ENCODE results near the gene PRAME. TPM values are rescaled to one million over a fixed set of nuclear protein-coding genes. Genes with fewer than 3 reads are reported as not detected.

The PRAME gene
- total and polyA plus RNA-seq, 2 of the 13 experiments (the other 11 are each of a cell fraction or from before 2014, with no cell fraction given): 0.11 to 0.83 TPM

DNA sequence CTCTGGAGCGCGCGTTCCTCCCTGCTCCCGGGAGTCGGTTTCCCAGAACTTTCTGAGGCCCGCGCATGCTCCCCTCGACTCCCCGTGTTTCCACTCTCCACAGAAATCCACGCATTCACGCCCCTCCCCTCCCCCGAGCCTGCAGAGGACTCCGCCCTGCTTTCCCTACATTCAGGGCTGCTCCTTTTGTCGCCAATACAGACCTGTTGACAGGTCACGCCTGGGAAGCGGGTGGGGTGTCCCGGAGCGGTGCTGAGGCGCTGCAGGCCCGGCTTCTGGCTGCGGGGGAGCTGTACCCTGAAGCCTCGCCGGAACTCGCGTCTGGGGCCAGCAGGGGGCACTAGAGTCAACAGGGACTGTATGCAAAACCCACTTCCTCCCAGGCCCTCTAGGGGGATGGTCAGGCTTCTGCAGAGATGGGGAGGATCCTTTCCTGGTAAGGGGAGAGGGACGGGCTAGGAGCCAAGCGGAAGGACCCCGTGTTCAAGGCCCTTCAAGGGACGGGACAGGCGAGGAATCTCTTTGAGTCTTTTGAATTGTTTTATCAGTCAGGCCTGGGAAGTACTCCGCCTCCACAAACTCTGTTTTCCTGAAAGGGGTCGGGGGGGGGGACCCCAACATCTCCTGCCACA is at the start of gene PRAME (continued):
- TF ChIP-seq UBTF (CRISPR knock-in tag; IDR thresholded peaks at IDR 0.05) (peak; percentile 37; the same call in 1 of the 2 replicates), ZNF740 (CRISPR knock-in tag; IDR thresholded peaks at IDR 0.05) (0 out of 2 replicates have a peak, but pooled peaks have one; percentile 46), ZNF687 (CRISPR knock-in tag; IDR thresholded peaks at IDR 0.05) (peak; percentile 41; the same call in 1 of the 2 replicates), HNRNPLL (IDR thresholded peaks at IDR 0.05; ENCODE audit: low read depth, low read length, poor library complexity, severe bottlenecking) (peak; percentile 48), GABPA (IDR thresholded peaks at IDR 0.05; ENCODE audit: low read depth, low read length) (peak; percentile 26; the same call in 1 of the 2 replicates), GABPA (CRISPR knock-in tag; IDR thresholded peaks at IDR 0.05; ENCODE audit: low read depth) (peak; percentile 71), STAG1 (CRISPR knock-in tag; IDR thresholded peaks at IDR 0.05) (peak; percentile 16; the same call in 1 of the 2 replicates), HNRNPUL1 (IDR thresholded peaks at IDR 0.05; ENCODE audit: low read depth, low read length) (no peak), ZNF33A (CRISPR knock-in tag; IDR thresholded peaks at IDR 0.05; ENCODE audit: borderline replicate concordance) (no peak)
- TF ChIP-seq, protein P1, sequence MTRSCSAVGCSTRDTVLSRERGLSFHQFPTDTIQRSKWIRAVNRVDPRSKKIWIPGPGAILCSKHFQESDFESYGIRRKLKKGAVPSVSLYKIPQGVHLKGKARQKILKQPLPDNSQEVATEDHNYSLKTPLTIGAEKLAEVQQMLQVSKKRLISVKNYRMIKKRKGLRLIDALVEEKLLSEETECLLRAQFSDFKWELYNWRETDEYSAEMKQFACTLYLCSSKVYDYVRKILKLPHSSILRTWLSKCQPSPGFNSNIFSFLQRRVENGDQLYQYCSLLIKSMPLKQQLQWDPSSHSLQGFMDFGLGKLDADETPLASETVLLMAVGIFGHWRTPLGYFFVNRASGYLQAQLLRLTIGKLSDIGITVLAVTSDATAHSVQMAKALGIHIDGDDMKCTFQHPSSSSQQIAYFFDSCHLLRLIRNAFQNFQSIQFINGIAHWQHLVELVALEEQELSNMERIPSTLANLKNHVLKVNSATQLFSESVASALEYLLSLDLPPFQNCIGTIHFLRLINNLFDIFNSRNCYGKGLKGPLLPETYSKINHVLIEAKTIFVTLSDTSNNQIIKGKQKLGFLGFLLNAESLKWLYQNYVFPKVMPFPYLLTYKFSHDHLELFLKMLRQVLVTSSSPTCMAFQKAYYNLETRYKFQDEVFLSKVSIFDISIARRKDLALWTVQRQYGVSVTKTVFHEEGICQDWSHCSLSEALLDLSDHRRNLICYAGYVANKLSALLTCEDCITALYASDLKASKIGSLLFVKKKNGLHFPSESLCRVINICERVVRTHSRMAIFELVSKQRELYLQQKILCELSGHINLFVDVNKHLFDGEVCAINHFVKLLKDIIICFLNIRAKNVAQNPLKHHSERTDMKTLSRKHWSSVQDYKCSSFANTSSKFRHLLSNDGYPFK (CRISPR knock-in tag; IDR thresholded peaks at IDR 0.05; ENCODE audit: borderline replicate concordance): 0 out of 2 replicates have a peak, but pooled peaks have one; percentile 18
- TF ChIP-seq, protein P2, sequence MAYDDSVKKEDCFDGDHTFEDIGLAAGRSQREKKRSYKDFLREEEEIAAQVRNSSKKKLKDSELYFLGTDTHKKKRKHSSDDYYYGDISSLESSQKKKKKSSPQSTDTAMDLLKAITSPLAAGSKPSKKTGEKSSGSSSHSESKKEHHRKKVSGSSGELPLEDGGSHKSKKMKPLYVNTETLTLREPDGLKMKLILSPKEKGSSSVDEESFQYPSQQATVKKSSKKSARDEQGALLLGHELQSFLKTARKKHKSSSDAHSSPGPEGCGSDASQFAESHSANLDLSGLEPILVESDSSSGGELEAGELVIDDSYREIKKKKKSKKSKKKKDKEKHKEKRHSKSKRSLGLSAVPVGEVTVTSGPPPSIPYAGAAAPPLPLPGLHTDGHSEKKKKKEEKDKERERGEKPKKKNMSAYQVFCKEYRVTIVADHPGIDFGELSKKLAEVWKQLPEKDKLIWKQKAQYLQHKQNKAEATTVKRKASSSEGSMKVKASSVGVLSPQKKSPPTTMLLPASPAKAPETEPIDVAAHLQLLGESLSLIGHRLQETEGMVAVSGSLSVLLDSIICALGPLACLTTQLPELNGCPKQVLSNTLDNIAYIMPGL (CRISPR knock-in tag; IDR thresholded peaks at IDR 0.05; ENCODE audit: borderline replicate concordance in 1 of 2, low read depth in 1 of 2): peak; percentile 77 to 85
- TF ChIP-seq, protein P3, sequence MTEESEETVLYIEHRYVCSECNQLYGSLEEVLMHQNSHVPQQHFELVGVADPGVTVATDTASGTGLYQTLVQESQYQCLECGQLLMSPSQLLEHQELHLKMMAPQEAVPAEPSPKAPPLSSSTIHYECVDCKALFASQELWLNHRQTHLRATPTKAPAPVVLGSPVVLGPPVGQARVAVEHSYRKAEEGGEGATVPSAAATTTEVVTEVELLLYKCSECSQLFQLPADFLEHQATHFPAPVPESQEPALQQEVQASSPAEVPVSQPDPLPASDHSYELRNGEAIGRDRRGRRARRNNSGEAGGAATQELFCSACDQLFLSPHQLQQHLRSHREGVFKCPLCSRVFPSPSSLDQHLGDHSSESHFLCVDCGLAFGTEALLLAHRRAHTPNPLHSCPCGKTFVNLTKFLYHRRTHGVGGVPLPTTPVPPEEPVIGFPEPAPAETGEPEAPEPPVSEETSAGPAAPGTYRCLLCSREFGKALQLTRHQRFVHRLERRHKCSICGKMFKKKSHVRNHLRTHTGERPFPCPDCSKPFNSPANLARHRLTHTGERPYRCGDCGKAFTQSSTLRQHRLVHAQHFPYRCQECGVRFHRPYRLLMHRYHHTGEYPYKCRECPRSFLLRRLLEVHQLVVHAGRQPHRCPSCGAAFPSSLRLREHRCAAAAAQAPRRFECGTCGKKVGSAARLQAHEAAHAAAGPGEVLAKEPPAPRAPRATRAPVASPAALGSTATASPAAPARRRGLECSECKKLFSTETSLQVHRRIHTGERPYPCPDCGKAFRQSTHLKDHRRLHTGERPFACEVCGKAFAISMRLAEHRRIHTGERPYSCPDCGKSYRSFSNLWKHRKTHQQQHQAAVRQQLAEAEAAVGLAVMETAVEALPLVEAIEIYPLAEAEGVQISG (CRISPR knock-in tag; IDR thresholded peaks at IDR 0.05): peak; percentile 48; the same call in 1 of the 2 replicates

Data from HepG2 (cell line).